DND-41 (cell line): ENCODE measurements around the gene SYCE3.

ENCODE experiments used
- EZH2 ChIP-seq: IDR thresholded peaks from 3 replicates; pipeline ENCODE4 v1.6.1; 2012; ENCODE audit warnings: borderline replicate concordance, low read depth, mild to moderate bottlenecking, moderate library complexity, low read length, inconsistent platforms; ENCODE audit not compliant: severe bottlenecking
- TF ChIP-seq, protein P1 (sequence below): IDR thresholded peaks from 2 replicates; pipeline ENCODE4 v1.5.1; 2012; ENCODE audit warnings: borderline replicate concordance, low read length, moderate library complexity, mild to moderate bottlenecking; ENCODE audit not compliant: poor library complexity, severe bottlenecking; ENCODE audit errors: extremely low read depth

DNA sequence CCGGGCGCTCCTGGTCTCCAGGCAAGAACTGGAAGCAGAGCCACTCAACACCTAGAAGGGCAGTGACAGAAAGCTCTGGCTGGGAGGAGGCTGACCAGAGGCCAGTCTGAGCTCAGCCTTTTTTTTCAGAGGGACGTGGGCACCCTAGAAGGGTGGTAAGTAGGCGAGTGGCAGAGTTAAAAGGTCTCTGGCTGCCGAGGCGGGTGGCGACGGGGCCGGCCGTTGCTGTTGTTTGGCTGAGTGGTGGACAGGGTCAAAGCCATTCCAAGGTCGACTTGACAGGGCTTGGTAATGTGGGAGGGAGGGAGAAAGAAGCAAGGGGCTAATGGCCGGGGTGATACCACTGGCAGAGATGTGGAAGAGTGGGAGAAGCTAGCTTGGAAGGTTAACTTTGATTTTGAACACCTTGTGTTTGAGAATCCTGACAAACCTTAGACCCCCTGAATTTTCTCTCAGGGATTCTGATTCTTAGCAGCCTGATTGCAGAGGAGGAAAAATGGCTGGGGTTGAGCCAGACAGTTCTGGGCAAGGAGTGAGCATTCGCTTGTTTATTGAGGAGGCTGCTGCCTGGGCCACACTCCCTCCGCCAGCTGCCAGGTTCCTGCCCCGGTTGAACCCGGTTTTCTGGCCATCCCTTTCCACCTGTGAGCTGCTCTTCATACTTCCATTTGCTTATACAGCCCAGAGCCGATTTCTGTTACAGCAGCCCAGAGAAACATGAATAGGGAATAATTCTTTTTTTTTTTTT, 868 bp upstream of the SYCE3 start:
- TF ChIP-seq, protein P1, sequence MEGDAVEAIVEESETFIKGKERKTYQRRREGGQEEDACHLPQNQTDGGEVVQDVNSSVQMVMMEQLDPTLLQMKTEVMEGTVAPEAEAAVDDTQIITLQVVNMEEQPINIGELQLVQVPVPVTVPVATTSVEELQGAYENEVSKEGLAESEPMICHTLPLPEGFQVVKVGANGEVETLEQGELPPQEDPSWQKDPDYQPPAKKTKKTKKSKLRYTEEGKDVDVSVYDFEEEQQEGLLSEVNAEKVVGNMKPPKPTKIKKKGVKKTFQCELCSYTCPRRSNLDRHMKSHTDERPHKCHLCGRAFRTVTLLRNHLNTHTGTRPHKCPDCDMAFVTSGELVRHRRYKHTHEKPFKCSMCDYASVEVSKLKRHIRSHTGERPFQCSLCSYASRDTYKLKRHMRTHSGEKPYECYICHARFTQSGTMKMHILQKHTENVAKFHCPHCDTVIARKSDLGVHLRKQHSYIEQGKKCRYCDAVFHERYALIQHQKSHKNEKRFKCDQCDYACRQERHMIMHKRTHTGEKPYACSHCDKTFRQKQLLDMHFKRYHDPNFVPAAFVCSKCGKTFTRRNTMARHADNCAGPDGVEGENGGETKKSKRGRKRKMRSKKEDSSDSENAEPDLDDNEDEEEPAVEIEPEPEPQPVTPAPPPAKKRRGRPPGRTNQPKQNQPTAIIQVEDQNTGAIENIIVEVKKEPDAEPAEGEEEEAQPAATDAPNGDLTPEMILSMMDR: no peak
- TF ChIP-seq EZH2: no peak
